DND-41 (cell line): ENCODE measurements around the gene NLRP9.

Experiments used
- EZH2 ChIP-seq: IDR thresholded peaks from 3 replicates; pipeline ENCODE4 v1.6.1; 2012; ENCODE audit warnings: borderline replicate concordance, low read depth, mild to moderate bottlenecking, moderate library complexity, low read length, inconsistent platforms; ENCODE audit not compliant: severe bottlenecking
- TF ChIP-seq, protein P1 (sequence below): IDR thresholded peaks from 2 replicates; pipeline ENCODE4 v1.5.1; 2012; ENCODE audit warnings: borderline replicate concordance, low read length, moderate library complexity, mild to moderate bottlenecking; ENCODE audit not compliant: poor library complexity, severe bottlenecking; ENCODE audit errors: extremely low read depth

- no peak for TF ChIP-seq EZH2
- TF ChIP-seq, protein P1, sequence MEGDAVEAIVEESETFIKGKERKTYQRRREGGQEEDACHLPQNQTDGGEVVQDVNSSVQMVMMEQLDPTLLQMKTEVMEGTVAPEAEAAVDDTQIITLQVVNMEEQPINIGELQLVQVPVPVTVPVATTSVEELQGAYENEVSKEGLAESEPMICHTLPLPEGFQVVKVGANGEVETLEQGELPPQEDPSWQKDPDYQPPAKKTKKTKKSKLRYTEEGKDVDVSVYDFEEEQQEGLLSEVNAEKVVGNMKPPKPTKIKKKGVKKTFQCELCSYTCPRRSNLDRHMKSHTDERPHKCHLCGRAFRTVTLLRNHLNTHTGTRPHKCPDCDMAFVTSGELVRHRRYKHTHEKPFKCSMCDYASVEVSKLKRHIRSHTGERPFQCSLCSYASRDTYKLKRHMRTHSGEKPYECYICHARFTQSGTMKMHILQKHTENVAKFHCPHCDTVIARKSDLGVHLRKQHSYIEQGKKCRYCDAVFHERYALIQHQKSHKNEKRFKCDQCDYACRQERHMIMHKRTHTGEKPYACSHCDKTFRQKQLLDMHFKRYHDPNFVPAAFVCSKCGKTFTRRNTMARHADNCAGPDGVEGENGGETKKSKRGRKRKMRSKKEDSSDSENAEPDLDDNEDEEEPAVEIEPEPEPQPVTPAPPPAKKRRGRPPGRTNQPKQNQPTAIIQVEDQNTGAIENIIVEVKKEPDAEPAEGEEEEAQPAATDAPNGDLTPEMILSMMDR: no peak
Observed at GRCh38 chr19:55659822-55660221, 78.4 kb downstream of the NLRP9 start.
